GM19463 (cell line): ENCODE results near the gene CENPF.
"Not testable (repeated sequence)": the region's sequence is repeated elsewhere in the genome, so short reads cannot be mapped to it uniquely, and the experiment has no call there.

Source experiments
- ATAC-seq: cut with Tn5 transposase; IDR thresholded peaks from one replicate; pipeline ENCODE4 v1.9.1; 2021; ENCODE audit warnings: mild to moderate bottlenecking, moderate library complexity; ENCODE audit not compliant: unreplicated experiment

Gene CENPF, protein sequence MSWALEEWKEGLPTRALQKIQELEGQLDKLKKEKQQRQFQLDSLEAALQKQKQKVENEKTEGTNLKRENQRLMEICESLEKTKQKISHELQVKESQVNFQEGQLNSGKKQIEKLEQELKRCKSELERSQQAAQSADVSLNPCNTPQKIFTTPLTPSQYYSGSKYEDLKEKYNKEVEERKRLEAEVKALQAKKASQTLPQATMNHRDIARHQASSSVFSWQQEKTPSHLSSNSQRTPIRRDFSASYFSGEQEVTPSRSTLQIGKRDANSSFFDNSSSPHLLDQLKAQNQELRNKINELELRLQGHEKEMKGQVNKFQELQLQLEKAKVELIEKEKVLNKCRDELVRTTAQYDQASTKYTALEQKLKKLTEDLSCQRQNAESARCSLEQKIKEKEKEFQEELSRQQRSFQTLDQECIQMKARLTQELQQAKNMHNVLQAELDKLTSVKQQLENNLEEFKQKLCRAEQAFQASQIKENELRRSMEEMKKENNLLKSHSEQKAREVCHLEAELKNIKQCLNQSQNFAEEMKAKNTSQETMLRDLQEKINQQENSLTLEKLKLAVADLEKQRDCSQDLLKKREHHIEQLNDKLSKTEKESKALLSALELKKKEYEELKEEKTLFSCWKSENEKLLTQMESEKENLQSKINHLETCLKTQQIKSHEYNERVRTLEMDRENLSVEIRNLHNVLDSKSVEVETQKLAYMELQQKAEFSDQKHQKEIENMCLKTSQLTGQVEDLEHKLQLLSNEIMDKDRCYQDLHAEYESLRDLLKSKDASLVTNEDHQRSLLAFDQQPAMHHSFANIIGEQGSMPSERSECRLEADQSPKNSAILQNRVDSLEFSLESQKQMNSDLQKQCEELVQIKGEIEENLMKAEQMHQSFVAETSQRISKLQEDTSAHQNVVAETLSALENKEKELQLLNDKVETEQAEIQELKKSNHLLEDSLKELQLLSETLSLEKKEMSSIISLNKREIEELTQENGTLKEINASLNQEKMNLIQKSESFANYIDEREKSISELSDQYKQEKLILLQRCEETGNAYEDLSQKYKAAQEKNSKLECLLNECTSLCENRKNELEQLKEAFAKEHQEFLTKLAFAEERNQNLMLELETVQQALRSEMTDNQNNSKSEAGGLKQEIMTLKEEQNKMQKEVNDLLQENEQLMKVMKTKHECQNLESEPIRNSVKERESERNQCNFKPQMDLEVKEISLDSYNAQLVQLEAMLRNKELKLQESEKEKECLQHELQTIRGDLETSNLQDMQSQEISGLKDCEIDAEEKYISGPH (N-terminal part only)

DNA sequence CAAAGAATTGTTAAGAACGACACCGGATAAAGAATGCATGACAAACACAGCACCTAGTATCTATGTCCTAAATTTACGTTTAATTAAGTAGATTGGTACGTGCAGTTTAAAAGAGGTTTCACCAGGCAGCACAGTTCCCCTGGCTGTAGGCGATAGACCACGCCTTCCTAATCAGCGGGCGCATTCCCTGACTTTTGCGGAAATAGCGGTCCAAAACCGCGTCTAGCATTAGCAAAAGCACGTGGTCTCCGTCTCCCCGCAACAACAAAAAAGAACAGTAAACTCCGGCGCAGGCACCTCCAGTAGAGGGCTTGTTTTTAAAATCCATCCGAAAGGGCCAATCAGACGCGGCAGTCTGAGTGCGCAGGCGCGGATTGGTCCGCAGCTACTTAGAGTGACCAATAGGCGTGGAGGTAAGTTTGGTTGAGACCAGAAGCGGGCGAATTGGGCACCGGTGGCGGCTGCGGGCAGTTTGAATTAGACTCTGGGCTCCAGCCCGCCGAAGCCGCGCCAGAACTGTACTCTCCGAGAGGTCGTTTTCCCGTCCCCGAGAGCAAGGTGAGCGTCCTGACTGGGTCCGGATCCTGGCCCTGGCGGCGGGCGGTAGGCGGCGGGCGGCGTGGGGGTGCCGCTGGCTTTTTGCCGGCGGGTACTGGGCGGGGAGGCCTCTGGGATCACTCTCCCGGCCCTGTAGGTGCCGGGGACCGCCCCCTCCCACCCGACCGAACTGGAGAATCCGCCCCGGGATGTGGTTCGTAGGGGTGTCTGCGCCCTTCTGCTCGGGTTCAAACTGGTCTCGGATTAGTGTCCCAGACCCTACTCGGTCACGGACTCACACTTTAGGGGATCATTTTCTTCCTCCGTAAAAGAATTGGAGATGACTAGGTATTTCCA is at the start of gene CENPF:
Gene CENPF, plus strand, starts transcription at position 432 of the 894 bp plus-strand sequence. CDS start 10,560 bp downstream, outside the sequence.
- peak; percentile 97 for ATAC-seq

DNA sequence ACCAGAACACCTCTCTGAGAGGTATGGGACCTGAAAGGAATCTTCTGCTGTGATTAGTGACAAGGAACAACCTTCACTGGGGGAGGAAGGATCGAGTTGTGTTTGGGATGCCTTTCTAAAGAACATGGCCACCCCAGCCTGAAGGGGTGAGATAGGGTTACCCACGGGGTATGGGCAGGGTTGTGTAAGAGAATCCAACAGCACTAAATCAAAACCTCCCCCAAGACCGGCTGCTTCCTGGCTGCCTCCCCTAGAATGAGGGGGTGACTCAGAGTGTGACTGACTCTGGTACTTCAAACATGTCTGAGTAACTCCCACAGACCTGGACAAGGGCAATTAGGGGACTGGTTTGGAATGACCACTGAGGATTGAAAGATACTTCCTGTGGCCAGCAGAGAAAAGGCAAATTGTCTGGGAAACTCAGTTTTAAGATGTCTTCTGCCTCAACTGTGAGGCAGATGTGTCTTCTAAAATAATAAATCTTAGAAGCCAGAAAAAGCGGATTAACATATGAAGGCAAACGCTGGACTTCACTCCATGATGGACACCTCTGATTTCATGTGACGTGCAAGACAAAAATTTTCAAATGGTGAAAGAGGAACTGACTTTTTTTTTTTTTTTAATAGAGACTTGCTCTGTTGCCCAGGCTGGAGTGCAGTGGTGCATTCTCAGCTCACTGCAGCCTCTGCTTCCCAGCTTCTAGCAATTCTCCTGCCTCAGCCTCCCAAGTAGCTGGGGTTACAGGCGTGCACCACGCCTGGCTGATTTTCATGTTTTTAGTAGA is 44.9 kb upstream of the CENPF start:
- peak; percentile 68 for ATAC-seq

DNA sequence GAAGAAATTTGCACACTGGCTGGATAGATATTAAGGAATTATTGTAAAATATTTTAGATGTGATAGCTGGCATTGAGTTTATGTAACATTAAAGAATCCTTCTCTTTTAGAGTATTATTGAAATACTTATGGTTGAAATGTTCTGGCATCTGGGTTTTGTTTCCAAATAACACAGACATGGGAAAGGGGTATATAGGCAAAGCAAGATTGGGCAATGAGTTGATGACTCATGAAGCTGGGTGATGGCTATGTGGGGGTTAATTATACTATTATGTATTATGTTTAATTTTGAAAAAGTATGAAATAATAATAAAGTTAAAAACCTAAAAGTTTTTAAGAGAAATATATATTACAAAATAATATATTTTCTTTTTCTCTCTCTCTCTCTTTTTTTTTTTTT is 39.1 kb upstream of the CENPF start:
- no peak for ATAC-seq

DNA sequence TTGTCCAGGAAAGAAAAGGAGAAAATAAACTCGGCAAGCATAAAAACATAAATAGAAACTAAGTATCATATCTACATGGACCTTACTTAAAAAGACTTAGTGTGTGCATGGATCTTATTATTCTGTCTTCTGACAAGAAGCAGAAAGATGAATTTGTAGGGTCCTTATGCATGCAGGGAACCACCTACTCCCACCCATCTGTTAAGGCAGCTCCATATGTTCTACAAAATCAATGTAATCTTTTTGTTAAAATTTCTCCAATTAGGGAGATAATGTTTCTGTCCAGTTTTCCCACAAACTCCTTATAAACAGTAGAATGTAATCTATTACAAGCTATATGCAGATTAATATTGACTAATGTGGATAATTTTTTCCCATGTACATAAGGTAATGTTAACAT is 37.7 kb upstream of the CENPF start:
- ATAC-seq = no peak

DNA sequence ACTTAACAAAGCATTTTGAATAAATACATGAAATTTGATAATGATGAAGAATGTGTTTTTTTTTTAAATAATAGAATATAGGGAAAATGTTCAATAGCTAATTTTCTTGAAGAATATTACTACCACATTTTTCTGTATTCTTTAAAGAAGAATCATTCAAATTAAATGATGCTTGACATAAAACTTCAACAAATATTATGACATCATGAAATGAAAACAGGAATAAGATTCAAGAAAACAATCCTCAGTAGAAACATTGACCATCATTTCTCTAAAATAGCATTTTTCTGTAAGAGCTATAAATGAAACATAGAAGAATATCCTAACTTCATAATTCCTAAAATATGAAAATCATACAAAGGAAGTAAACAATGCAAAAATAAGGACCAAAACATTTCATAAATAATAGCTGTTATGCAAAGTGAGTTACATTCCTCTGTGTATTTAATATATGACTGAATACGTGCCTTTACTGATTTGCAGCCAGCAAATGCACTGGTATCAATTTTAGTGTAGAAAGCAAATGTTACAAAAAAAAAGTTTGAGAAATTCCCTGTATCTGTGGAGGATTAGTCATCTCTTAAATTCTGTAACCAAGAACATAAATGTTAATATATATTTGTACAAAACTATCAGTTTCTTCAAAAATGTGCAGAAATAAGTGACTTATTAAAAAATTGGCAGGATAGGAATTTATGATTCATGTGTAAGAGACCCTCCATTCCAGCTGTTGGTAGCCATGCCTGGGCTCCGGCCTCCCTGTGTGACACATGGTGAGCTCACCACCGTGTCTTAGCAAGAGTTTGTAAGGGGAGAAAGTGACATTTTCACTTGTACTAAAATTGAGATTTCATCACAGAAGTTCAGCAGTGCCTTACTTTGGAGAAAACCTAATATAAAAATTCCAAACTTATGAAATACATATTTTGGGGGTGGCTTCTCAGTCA is 36.6 kb upstream of the CENPF start:
- ATAC-seq = peak; percentile 68

DNA sequence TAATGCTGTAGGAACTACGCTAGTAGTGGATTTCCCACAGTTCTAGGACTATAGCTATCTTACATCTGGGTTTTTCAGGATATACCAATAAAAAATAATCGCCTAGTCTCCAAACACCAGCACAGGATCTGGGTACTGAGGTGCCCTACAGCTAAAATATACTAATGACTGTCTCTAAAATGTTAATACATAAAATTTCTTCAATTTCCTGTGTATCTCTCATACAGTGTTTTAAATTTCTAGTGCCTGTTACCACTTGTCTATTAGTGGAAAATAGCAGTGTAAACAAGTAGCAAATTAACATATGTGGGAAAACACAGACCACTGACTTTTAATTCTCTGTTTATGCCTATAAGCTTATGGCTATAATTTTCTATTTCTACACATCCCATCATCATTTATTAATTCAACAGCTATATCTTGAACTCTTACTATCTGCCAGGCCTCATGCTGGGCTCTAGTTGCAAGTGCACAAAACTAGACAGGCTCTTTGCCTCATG is 35.5 kb upstream of the CENPF start:
- no peak for ATAC-seq

DNA sequence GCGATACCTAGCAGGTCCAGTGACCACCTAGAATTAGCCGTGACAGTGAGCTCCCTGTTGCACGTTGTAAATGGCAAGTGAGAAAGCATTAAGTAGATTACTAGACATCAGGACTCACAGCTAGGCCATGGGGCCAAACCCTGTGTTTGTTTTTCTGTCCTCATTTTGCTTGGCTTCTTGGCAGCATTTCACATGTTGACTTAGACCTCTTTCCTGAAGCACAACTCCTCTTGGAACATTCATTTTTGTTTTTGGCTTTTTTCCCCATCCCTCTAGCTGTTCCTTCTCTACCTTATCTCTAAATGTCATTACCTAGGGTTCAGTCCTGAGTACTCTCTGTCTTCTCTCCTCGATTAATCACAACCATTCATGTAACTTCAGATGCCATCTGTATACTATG is 34.7 kb upstream of the CENPF start:
- ATAC-seq = no peak

DNA sequence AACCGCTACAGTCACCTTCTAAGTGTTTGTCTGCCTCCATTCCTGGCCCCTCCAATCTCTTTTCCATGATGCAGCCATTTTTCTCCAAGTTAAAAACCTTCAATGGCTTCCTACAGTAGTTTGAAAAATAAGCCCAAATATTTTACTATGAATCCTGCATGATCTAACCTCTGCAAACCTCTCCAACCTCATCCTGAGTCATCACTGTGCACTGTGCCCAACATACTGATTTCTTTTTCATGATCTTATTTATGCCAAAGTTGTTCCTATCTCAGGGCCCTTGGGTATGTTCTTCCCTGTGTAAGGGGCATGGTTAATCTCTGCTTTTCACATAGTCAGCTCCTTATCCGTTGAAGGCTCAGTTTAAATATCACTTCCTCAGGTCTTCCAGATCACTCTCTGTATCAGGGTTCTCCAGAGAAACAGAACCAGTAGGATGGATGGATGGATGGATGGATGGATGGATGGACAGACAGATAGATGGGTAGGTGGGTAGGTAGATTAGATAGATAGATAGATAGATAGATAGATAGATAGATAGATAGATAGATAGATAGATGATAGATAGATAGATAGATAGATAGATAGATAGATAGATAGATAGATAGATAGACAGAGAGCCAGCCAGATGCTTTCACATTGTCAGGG is 33.5 kb upstream of the CENPF start:
- no peak for ATAC-seq

DNA sequence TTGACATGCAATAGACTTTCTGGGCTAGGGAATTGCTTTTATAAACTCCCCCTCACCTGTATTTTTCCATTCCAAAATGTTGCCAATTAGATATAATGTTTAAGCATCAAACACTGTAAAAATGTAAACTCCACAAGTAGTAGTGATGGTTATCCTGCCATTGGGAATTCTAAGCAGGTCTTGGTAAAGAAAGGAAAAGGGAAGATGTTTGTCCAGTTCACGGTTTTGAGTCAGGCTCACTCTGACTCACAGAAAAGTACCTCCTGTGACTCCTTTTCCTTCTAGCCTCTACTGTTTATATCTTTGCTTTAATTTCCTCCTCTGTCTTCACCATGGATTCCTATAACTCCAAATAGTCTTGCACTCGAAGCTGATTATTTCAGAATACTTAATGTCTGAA is 32.6 kb upstream of the CENPF start:
- ATAC-seq = no peak

DNA sequence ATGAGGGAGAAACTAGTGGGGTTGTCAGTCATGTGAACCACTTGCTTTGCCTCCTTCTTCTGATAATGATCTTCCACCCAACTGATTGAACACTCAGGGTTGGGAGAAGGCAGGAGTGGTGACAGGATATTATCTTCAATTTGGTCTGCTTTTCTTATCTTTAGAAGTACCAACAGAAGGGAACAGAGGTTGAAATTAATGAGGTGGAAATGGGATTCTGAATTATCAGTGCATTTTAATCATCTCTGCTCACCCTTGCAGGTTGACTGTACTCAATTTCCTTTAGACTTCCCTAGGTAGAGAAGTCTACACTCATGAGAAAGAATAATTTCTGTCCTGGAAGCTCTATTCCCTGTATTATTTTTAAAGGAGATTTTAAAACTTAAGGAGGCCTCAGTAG is 31.7 kb upstream of the CENPF start:
- ATAC-seq = no peak

DNA sequence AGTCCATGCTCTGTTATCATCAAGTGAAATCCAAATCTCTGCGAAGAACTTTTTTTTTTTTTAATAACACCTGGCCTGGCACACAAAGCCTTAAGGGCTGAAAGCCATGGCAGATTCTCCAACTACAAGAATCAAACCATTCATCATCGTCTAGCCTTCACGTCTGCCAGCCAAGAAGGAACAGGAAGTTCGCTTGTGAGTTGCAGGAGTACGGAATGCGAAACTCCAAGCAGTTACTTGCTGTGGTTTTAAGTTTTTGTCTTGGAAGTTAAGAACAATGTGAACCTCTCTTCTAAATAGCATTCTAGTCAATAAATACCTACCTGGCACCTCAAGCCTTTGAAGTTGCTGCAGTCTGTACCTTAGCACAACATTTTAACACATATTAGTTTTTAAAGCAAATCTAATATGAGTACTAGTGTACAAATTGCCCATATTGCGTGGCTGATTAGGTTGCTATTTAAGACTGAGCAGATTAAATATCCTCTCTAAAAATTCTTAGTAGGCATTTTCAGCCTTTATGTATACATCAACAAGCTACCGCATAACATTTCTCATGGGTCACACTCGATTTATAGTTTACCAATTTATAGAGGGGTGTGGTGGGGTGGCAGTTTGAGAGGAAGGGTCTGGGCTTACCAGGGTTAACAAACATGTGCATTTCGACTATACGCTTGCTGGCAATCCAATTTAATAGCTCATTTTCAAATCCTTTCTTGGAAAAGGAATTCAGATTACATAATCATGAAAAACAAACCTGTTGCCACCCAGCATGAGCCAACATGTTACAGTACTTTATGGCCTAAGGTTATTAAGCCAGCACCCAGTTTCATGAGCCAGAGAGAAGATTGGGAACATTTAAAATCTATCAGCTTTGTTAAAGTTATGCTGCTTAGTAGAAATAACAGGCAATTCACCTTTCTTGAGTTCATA is 29.3 kb upstream of the CENPF start:
- no peak for ATAC-seq

DNA sequence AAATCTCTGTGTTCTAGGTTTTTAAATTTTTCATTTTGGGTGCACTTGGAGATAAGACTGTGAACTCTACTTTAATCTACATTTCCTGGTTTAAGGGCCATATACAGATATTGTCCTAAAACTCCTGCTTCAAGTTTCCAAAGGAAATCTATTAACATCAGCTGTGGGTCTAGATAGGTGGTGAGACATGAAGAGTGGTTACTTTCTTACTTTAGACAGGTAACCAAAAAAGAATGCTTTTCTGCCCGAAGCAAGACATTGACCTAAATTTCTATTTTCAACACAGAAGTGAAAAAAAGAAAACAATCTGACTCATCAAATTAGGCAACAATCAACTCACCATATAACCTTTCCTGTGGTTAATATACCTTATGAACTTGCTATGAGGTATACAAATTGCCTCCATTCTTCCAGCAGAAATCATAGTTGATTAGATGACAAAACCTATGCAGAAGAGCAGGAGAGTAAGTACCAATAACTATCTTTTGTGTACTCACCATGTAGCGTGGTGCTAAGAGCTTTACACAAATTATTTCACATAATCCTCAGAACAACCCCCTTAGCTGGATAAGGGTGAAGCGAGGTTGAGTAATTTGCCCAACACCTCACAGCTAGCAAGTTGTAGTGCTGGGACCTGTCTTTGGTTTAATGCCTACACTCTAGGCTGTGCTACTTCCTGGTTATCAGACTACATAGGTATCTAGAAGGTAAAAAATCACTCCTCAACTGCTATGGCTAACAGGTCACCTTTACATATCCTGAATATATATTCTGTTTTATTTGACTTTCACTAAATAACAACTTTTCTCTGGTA is 28.2 kb upstream of the CENPF start:
- ATAC-seq = no peak

DNA sequence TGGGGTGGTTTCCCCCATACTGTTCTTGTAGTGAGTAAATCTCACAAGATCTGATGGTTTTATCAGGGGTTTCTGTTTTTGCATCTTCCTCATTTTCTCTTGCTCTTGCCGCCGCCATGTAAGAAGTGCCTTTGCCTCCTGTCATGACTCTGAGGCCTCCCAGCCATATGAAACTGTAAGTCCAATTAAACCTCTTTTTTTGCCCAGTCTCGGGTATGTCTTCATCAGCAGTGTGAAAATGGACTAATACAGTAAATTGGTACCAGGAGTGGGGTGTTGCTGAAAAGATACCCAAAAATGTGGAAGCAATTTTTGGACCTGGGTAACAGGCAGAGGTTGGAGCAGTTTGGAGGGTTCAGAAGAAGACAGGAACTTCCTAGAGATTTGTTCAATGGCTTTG is 26.9 kb upstream of the CENPF start:
- ATAC-seq = not testable (repeated sequence)

DNA sequence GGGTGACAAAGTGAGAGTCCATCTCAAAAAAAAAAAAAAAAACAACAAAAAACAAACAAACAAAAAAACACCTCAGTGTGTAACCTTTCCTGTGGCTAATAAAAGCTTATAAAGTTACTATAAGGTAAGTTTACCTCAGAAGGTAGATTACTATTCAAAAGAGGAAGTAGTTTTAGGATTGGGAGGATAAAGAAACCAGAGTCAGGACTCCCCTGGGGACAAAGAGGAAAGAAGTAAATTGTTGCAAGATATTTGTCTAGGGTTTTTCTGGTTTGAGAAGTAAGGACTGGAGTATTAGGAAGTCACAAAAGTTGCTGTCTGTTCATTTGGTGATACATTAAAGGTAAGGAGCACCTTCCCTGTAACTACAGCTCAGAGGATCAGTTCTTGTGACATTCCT is 23.8 kb upstream of the CENPF start:
- ATAC-seq = no peak

DNA sequence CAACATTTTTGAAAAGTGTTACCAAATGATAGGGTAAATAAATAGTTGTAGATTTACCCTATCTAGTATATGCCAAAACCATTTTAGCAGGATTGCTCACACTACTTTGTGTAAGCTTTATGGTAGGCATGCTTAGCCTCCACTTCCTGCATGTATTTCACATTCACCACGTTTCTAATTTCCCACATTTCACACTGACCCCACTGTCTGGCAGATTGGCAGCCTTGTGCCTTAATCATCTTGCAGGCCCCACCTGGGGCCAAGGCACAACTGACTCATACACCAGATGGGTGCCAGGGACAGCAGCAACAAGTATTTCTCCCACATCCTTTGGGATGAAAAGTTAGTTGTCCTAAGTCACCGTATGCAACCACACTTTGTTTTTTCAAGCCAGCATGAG is 21.2 kb upstream of the CENPF start:
- ATAC-seq = no peak
